Osteocyte (in vitro differentiated cells): ENCODE data around the gene BHLHA15. TPM values are rescaled to one million over a fixed set of nuclear protein-coding genes. Genes with fewer than 3 reads are reported as not detected.

ENCODE experiments used
- DNase-seq: peaks from one replicate; pipeline ENCODE4 v3.0.0; 2021; ENCODE audit warnings: mixed read lengths; ENCODE audit not compliant: unreplicated experiment; ENCODE audit errors: extremely low spot score
- H3K27ac Mint-ChIP-seq: one replicate; pipeline ENCODE4 v1.8.0; 2021; ENCODE audit warnings: mild to moderate bottlenecking, mixed read lengths; ENCODE audit not compliant: unreplicated experiment
- H3K27me3 Mint-ChIP-seq: one replicate; pipeline ENCODE4 v1.8.0; 2021; ENCODE audit warnings: mixed read lengths; ENCODE audit not compliant: unreplicated experiment
- H3K36me3 Mint-ChIP-seq: one replicate; pipeline ENCODE4 v1.8.0; 2021; ENCODE audit warnings: mixed read lengths; ENCODE audit not compliant: unreplicated experiment
- H3K4me1 Mint-ChIP-seq: one replicate; pipeline ENCODE4 v1.8.0; 2021; ENCODE audit warnings: mixed read lengths; ENCODE audit not compliant: unreplicated experiment
- H3K4me3 Mint-ChIP-seq: one replicate; pipeline ENCODE4 v1.8.0; 2021; ENCODE audit warnings: mild to moderate bottlenecking, moderate library complexity, mixed read lengths; ENCODE audit not compliant: unreplicated experiment
- H3K9me3 Mint-ChIP-seq: one replicate; pipeline ENCODE4 v1.8.0; 2021; ENCODE audit warnings: mixed read lengths; ENCODE audit not compliant: unreplicated experiment
- CTCF ChIP-seq: fragments of 200-600 bp; sonication (generic); IDR thresholded peaks from 2 replicates; pipeline ENCODE4 v1.5.0; 2021; ENCODE audit warnings: antibody characterized with exemption, mild to moderate bottlenecking, moderate library complexity
- total RNA-seq: library from RNA; stranded (reverse); gene quantifications from 2 replicates; pipeline ENCODE4 v1.2.1, GENCODE V29; 2021

BHLHA15 gene
- total RNA-seq, 1 donor from 2014 or later, result not detected

GRCh38 chr7:98256431-98256830 lies 45.2 kb downstream of the BHLHA15 start:
- H3K9me3 Mint-ChIP-seq, result no peaks in the 10 kb centered on the region
- no peak overlapping the region for H3K4me3 Mint-ChIP-seq
- no peak overlapping the region for H3K27ac Mint-ChIP-seq
- peaks cover 3% of the 10 kb centered on the region for H3K36me3 Mint-ChIP-seq
- no peak for DNase-seq
- H3K27me3 Mint-ChIP-seq, result no peaks in the 10 kb centered on the region
- peaks cover 14% of the 10 kb centered on the region for H3K4me1 Mint-ChIP-seq
- TF ChIP-seq CTCF, result no peak

GRCh38 chr7:98257701-98258100 lies 46.5 kb downstream of the BHLHA15 start:
- H3K4me3 Mint-ChIP-seq, result no peak overlapping the region
- H3K27me3 Mint-ChIP-seq, result no peaks in the 10 kb centered on the region
- H3K9me3 Mint-ChIP-seq, result no peaks in the 10 kb centered on the region
- peaks cover 5% of the 10 kb centered on the region for H3K36me3 Mint-ChIP-seq
- H3K4me1 Mint-ChIP-seq, result peaks cover 8% of the 10 kb centered on the region
- no peak for DNase-seq
- no peak for TF ChIP-seq CTCF
- H3K27ac Mint-ChIP-seq, result no peak overlapping the region

Other genes with a start within 250 kb of the BHLHA15 start
- not detected in 2 replicates for gene OCM2, start 221.2 kb upstream of the BHLHA15 start, total RNA-seq
- 15.4 and 21.4 TPM in 2 replicates for gene LMTK2, start 104.6 kb upstream of the BHLHA15 start, total RNA-seq
- gene TECPR1, start 40.8 kb downstream of the BHLHA15 start, total RNA-seq, result 33.6 and 38.7 TPM in 2 replicates
- 344 and 379 TPM in 2 replicates for gene BRI3, start 70.2 kb downstream of the BHLHA15 start, total RNA-seq
- gene BAIAP2L1, start 189.7 kb downstream of the BHLHA15 start, total RNA-seq, result 8.6 and 10.9 TPM in 2 replicates